ENCODE results near the gene ARMH4.

DNA sequence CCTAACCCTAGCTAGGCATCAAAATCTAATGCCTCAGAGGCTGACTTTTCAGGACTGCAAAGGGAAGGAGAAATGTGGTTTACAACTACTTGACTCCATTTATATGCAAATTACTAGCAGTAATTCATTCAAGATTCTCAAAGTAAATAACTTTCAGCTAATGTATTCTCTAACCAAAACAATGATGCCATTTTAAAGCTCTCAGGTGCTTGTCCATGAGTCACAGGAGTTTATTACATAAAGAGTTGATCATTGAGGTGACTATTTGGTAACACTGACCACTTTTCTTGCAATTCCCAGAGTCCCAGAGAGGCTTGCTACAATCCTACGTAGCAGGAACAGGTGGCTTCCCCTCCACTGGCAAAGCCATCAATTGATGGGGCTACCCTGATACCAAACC is 177.1 kb downstream of the ARMH4 start:
- TF ChIP-seq POLR2A (IDR thresholded peaks at IDR 0.05), result no peak
- TF ChIP-seq, protein P1, sequence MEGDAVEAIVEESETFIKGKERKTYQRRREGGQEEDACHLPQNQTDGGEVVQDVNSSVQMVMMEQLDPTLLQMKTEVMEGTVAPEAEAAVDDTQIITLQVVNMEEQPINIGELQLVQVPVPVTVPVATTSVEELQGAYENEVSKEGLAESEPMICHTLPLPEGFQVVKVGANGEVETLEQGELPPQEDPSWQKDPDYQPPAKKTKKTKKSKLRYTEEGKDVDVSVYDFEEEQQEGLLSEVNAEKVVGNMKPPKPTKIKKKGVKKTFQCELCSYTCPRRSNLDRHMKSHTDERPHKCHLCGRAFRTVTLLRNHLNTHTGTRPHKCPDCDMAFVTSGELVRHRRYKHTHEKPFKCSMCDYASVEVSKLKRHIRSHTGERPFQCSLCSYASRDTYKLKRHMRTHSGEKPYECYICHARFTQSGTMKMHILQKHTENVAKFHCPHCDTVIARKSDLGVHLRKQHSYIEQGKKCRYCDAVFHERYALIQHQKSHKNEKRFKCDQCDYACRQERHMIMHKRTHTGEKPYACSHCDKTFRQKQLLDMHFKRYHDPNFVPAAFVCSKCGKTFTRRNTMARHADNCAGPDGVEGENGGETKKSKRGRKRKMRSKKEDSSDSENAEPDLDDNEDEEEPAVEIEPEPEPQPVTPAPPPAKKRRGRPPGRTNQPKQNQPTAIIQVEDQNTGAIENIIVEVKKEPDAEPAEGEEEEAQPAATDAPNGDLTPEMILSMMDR (IDR thresholded peaks at IDR 0.05), result no peak
- TF ChIP-seq EP300 (IDR thresholded peaks at IDR 0.05), result no peak
- TF ChIP-seq POLR2AphosphoS5 (IDR thresholded peaks at IDR 0.05), result no peak

Measured in sigmoid colon (tissue), 4 donors.